ENCODE results near the gene RALY.
"Not testable (repeated sequence)": the region's sequence is repeated elsewhere in the genome, so short reads cannot be mapped to it uniquely, and the experiment has no call there.

Gene RALY

DNA sequence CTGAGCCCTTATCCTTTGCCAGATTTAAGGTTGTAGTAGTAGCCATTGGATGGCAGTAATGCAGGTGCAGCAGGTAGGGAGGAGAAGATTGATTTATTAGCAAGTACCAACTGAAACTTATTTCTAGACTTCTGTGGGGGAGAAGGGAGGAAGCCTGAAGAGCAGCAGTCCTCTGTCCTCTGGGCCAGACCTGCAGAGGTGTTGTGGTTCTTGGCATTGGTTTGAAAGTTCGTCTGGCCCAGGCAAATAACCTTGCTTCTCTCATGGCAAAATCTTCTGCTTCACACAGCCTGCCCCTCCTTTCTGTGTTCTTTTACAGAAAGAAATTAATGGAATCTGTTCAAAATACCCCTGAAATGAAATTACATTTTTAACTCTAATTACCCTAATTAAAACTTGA, 24.5 kb downstream of the RALY start:
- DNase-seq: no peak

DNA sequence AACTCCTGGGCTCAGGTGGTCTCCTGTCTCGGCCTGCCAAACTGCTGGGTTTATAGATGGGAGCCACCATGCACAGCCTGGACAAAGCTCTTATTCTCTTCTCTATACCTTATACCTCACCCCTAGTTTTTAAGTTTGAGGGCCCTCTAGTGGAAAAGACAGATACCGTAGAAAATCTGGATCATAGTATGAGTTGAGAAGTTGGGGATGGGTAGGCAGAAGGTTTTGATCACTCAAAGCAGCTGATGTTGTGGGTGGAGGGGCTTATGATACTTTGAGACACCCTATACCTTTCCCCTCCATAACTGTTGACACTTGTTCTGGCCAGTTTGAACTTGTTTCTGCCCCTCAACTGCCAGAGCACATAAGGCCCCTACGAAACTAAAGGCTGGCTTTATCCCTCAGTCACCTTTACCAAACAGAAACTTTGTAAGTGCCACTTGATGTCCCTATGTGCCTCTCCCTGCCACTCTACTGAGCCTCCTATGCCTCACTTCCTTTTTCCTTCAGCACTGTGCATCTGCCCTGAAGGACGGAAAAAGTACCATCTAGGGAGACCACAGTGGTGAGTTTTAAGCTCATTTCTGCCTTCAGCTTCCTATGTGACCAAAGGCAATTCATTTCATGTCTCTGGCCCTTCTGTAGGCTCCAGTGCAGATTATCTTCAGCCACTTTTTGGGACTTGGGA, 28.6 kb downstream of the RALY start:
- no peak for DNase-seq

DNA sequence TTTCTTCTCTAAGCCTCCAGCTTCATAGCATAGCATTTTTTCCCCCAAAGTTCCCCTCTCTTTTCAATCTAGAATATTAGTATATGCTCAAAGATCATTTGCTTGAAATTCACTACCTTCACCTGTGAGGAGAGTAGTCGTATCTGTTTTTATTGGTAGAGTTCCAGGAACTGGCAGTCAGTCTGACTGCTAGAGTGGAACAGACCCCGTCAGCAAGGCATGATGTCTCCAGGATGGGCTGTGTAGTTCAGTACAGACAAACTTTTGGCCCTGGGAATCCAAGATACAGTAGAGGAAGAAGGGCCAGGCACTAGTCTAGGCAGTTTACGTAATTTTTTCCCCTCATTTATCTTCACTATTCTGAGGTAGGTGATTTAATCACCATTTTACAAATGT, 29.1 kb downstream of the RALY start:
- no peak for DNase-seq

DNA sequence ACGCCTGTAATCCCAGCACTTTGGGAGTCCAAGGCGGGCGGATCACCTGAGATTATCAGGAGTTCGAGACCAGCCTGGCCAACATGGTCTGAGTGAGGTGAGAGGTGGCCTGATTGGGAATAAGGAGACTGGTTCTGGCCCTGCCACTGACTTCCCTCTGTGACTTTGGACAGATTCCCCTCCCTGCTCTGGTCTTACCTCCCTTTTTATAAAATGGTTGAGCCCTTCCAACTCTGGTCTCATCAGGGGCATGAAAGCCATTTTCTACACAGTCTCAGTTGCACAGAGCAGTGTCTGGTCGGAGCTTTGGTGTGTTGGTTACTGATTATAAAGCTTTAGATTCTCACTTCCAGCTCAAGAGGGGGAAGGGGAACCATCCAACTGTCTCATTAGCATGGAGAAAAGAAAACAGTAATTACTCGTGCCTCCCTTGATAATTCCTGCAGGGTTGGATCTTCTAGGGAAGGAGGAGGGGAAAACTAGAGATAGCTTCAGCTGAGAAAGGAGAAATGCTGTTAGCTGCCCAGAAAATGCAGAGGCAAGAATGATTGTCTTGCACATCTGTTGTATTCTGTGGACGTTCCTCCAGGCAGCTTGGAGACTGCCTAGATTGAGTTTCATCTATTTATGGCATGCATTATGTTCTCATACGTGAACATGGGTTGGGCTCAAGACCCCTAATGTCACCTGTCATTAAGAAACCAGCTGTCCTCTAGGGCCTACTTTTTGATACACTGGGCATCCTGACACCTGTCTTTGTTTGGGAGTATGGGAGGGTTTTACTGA, 30.4 kb downstream of the RALY start:
- no peak for DNase-seq

DNA sequence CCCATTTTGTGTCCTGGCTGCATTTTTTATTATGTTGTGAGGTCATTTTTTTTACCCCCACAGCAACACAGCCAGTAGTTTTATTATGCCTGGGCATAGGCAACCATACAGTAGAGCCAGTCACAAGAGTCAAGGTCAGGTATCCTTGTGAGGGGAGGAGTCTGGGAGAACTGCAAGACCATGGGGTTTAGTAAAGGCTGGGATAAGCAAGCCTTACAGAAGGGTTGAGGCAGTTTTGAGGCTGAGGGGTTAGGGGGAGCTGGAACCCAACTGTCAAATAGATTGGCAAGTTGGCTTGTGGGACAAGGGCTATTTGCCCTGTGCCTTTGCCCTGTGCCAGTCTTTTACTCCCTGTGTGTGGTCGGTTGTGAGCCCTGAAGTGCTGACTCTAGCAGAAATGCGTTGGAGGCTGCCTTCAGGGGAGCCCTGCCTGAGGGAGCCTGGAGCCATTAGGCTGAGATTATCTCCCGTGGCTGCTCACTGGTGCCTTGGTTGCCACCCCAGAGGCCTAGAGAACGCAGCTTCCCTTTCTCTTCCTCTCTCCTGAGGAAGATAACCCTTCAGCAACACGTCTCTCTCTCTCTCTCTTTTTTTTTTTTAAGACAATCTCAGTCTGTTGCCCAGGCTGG, 31.1 kb downstream of the RALY start:
- no peak for DNase-seq

DNA sequence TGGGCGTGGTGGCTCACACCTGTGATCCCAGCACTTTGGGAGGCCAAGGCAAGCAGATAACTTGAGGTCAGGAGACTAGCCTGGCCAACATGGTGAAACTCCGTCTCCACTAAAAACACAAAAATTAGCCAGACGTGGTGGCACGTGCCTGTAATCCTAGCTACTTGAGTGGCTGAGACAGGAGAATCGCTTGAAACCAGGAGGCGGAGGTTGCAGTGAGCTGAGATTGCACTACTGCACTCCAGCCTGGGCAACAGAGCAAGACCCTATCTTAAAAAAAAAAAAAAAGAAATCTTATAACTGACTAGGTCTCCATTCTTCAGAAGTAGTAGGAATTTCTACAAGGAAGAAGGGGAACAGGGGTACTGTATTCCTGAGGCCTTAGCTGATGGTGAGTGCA, 34.3 kb downstream of the RALY start:
- not testable (repeated sequence) for DNase-seq

DNA sequence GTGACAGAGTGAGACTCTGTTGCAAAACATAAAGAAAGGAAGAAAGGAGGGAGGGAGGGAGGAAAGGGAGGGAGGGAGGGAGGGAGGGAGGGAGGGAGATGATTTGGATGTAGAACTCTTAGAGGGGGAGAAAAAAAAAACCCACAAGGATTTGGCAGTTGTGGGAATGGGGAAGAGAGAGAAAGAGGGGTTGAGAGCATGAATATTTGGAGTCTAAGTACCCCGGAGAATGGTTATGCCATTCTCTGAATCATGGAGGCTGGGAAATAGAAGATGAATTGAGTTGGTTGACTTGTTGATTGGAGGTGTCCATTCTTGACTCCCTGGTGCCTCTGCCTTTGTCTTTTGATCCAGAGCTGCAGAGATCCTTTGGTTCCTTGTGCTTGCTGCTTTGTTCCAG, 35.7 kb downstream of the RALY start:
- no peak for DNase-seq

DNA sequence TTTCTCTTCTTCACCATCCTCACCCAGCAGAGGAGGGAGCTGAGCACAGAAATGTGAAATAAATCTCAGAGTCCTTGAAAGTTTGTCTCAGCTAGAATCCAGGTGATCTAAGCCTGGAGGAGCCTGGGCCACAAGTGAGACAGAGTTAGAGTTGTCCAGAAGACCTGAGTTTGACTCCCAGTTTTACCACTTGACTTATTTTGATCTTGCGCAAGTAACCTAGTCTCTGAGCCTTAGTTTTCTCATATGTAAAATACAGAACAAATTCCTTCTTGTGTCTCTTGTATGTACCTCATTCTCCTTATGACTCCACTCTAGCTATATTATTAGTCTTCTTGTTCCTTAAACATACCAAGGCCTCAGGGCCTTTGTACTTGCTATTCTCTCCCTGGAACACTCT, 36.7 kb downstream of the RALY start:
- DNase-seq: no peak

DNA sequence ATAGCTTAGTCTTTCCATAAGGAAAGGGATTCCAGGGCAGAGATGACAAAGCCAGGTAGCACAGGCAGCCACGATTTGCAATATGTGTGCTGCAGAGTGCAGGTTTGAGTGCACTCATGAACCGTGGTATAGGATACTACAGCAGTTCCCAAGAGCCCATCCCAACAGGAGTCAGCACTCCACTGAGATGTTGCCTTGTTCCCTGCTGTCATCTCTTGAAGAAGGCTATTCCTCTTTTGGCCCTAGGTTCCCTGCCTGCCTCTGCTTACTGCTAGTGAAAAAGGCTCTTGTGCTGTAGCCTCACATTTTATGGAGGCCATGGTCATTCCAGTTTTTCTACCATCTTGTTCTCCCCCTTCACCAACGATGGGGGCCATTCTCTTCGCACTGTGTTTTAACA, 40.2 kb downstream of the RALY start:
- DNase-seq: no peak

DNA sequence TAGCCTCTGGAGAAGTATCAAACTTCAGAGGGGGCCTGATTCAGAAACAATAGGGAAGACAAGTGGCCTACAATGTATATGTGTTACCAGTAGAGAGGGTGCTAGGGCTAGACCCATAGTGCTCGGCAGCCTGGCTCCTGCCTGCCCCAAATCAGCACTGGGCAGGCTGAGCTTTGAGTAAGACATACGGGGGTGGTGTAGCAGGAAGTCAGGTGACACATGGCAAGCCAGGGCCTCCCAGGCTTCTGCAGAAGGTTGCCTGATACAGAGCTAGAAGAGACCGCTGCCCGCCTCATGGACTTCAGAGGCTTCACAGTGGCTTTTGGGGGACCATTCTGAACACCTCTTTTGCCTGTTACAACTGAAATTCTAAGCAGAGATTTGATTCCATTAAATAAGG, 43.4 kb downstream of the RALY start:
- DNase-seq: peak in 2 of 4 experiments; percentile 15 to 31

DNA sequence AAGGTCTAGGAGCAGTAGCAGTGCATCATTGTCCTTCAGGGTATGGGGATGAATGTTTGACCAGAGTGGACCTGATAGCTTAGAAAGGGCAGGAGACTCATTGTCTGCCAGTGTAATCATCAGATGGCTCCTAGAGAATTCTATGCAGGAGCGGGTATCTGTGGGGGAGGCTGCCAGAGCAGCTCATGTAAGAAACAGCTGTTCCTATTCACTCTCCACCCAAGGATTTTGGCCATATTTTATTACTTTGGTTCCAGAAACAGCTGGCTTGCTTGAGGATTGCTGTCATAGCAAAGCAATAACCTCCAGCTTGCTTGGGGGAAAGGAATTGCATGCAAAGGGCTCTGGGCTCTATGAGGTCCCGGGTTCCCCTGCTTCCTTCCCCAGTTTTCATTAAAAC, 44.1 kb downstream of the RALY start:
- no peak for DNase-seq

DNA sequence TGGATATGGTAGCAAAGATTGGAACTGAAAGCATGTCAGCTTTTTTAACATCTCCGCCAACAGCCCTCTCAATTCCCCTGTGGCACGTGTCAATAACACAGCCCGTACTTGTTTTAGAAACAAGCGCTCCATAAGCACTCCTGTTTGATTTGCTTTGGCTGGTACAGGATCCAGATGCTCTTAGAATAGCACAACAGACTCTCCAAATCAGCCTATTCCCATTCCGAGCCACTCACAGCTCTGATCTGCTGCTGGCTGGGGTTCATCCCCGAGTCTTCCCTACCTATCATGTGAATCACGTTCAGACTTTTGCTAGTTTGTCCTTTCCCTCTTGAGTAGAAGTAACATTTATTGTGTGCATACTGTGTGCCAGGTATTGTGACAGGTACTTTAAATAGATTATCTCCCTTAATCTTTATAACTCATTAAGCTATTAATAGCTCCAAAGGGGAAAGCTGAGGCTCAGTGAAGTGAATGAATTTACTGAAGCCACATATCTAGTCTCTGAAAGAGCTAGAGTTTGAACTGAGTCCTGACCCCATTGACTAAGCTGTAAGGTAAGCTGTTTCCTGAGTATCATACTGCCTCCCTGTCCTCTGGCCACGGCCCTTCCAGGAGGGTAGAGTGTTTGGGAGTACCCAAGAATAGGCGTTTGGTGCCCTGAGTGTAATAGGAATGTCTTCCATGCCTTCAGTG, 46.7 kb downstream of the RALY start:
- DNase-seq: no peak

DNA sequence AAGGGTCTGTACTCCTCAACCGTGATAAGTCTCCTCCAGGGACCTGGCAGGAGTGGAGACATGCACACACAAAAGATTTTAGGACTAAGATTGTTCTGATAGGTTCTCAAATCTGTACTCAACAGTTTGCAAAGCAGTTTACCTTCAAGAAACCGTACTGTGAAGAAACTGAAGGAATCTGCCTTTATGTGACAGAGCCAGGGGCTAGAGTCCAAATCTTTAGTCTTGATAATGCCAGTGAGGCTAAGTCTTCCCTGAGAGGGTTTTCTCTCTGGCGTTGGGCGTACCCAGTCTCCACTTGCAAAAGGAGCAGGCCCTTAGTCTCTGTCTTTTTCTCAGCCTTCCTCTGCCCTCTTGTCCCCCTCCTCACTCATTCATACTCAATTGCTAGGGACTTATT, 47.5 kb downstream of the RALY start:
- DNase-seq: no peak

DNA sequence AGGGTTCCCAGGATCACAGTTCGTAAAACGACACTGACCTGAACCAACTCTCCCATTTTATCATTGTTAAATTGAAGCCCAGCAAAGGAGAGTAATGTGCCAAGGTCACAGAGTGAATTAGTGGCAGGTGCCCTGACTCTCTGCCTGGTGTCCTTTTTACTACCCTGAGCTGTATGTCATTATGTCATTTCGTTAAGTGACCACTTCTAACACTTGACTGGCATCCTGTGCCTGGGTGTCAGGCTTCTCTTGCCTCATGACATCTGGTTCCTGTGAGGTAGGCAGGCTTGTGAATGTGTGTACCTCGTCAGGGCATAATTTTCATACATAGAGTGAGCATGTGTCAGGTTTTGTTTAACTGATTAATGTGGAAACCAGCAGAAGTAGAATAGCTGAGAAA, 48.6 kb downstream of the RALY start:
- no peak for DNase-seq

DNA sequence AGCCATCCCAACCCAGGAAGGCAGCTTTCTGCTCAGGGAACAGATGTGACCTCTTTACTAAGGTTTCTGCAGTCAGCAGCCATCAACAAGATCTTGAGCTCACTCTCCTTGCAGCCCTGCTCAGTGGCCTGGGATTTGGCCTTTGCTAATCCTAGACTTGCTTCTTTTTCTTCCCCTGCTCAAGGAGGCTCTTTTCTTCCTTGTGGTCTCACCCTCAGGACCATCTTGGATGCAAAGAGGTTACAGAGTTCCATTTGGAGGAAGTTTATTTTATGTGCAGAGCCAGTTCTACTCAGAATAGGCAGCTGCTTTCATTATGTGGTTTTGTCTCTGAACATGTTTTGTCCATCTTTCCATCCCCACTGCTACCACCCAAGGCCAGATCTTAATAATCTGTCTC, 49.3 kb downstream of the RALY start:
- no peak for DNase-seq

DNA sequence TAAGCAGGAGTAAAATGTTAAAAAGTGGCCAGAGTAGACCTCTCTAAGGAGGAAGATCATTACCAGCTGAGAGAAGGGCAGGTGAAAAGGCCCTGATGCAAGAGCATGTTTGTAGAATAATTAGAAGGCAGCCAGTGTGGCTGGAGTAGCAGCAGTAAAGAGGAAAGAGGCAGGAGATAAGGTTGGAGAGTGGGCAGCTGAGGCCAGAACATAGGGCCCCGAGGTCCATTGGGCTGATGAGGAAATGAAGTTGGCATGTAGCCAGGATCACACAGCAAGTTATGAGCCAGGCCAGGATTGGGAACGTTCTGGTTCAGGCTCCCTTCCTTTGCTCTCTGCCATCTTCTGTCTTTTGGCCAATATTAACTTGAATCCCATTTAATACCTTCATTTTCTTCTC, 51.6 kb downstream of the RALY start:
- DNase-seq: no peak

DNA sequence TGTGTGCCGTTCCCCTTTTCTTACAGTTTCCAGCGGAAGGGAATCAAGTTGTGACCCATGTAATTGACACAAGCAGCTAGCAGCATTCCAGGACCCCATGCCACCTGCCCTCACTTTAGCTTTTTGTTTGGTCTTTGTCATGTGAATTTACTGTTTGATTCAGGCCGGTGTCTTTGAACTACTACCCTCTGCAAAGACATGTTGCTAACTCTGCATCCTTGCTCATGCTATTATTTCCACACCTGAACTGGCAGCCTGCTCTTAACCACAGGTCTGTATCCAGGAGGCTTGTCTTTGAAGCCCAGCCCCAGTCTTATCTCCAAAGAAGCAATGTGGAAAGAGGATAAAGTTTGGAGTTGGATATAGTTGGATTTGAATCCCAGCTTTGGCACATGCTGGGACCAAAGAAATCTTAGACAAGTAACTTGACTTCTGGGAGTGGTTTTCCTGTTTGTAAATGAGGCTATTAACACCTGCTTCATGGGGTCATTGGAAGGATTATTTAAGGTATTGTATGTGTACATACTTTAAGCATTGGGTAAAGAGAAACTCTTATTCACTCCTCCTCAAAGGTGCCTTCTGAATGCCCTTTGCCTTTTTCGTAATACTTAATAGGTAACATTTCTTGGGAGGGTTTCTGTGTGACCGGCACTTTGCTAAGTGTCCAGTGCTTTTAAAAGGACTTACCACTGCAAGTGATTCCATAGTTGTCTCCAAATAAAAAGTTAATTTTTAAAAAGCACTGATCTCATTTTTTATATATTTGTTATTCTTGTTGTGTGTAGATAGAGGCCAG, 52.4 kb downstream of the RALY start:
- DNase-seq: no peak

DNA sequence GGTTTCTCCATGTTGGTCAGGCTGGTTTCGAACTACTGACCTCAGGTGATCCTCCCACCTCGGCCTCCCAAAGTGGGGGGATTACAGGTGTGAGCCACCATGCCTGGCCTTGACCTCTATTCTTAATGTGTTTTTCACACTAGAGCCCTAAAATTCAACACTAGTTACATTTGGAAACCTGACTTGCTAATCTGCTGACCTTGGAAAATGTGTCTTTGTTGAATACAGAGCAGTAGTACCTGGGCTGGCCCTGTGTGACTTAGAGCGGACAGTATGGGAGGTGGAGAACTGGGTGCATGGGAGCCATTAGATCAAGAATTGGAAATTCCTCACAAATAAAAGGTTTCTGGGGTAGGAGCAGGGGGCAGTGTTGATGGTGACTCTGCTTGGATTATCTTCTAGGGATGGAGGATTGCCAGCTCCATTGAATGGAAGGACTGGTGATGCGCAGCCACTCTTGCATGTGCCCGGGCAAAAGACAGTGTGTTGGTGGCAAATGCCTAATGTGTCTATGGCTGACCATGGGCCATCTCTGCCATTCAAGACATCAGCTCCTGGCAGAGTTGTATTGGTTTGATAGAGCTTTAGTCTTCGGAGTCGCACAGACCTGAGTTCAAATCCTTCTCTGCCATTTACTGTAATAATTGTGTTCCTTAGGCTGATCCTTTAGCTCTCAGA, 53.4 kb downstream of the RALY start:
- no peak for DNase-seq

DNA sequence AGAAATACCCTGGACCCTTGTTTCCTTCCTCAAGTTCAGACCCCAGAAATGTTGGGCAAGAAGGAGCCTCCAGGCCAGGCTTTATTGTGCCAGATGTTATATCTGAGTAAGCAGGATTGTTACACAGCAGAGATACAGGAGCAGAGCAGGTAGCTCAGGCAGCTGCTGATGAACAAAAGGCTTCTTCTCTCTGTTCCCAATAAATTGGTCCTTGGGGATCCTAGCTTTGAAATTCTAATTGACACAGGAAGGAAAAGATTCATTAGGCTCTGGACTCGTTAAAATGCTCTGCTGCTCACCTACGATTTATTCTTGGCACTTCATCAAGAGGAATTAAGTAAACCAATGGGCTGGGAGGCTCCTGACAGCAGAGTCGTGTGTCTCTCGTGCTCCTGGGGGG, 54.2 kb downstream of the RALY start:
- no peak for DNase-seq

DNA sequence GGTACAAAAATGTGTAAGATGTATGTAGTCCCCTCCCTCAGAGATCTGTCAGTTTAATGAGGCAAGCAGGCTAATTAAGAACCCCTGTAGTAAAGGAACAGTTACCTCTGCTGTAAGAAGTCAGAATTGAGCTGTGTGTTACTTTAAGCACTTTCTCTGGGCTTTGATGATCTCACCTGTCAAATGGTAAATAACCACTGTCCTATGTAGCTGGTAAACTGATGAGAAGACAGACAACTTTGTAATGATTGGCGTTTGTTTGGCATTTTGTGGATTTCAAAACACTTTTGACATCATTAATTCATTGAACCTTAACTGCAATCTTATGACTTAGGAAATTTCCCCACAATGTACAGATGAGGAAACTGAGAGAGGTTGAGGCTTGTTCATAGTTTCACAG, 55.7 kb downstream of the RALY start:
- DNase-seq: no peak

DNA sequence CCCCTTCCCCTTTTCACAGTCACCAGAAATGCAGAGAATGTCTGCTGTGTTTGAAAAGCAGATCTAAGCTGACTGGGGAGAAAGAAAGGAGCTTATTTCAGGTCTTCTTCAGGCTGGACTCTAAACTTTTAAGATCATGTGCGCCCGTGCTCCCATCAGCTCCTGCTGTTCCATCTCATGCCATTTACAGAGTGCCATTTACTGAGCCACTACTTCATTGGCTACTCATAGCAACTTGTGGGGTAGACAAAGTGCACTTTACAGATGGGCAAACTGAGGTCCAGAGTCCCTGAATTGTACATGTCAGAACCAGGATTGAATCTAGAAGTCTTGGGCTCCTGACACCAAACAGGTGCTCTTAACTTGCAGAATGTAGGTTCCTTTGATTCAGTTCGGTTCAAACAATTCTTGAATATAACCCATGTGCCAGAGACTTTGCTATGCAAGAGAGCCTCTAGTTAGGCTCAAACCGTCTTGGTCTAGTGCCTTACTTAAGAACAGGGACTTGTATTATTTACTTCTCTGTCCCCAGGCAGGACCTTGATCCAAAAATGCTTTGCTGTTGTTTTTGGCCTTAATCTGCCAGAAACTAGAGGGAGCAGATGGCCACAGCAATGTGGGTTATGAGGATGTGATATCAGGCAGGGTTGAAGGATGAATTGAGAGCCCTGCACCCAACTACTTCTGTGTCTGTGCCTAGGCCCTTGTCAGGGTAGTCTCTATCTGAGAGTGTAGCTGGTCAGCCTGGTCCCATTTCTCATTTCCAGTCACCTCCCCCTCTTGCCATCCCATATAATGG, 56.4 kb downstream of the RALY start:
- no peak for DNase-seq
